Fibroblast of skin of abdomen (primary cell): ENCODE measurements around the gene FERMT1.
"Not testable (repeated sequence)": the region's sequence is repeated elsewhere in the genome, so short reads cannot be mapped to it uniquely, and the experiment has no call there.

Experiments
- DNase-seq: peaks from one replicate; pipeline ENCODE4 v3.0.0-alpha.2; 2013

FERMT1 gene

DNA sequence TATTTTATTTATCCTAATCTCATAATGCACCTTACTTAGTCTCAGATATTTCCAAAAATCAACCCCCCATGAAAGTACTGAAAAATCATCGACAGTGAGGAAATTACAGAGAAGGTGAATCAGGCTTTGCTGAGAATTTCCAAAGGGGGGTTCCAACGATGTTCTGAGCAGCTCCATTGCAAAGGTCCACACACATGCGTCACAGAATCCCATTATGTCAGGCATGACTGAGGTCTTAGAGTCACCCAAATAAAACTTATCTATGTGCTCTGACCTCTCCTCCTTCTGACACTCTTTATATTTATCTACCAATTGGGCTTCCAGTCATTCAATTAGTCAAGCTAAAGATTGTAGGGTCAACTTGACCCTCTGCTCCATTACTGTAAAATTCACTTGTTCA is 56.2 kb downstream of the FERMT1 start:
- DNase-seq, result no peak

DNA sequence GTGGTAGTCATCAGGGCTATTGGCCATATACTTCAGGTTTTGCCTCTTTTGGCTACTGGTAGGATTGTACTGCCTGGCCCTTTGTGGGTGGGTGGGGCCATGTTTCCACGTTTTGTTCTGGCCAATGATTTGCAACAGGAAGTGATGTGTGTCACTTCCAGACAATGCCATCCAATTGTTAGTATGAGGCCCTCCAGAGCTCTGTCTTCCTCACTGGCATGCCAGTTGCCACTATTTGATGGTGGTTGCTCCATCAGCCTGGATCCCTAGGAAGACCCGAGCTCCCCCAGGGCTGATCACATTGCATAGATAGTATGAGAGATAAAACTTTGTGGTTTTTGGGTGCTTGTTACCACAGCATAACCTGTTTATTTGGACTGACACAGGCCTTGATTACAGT is 61.3 kb downstream of the FERMT1 start:
- no peak for DNase-seq

- DNase-seq, result no peak
Observed at GRCh38 chr20:6060213-6060612, 62.6 kb downstream of the FERMT1 start.

DNA sequence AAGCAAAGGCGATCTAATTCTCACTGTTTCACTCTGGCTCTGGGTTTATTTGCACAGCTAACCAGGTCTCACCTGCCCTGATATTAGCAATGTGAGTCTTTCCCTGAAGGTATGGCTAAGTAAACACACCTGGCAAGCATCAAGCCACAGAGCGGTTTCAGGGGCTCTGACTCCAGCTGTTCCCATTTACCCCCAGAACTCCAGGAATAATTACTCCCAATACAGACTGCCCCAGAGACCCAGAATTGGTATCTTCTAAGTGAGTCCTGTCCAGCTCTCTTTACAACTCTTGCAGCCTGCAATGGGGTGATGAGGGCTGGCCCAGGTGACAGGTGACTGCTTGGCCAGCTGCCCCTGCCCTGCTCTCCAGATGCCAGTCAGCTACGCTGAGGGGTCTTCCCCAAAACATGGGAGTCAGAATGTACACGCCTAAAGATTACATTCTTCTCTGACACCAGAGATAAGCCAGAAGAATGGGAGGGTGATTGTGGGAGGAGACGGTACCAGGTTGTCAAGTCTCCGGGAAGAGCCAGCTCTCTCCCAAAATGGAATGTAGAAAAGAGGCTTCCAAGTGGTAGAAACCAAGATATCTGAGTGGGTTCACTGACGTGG is 64.0 kb downstream of the FERMT1 start:
- DNase-seq, result no peak

DNA sequence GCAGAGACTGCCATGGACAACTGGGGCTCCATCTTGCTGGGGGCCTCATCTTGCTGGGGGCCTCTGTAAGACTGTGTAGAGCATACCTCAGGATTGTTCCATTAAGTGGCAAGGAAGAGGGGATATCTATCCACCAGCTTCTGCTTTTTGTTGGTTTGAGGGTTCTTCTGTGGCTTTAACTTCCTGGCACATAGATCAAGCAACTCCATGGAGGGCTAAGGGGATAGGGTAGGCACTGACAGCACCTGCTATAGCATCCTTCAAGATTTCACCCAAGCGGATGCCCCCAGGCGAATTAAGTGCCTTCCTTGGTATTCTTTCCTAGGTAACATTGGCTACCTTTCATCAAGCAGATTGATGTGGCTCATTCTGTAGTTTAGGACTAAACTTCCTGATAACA is 65.1 kb downstream of the FERMT1 start:
- DNase-seq, result no peak

DNA sequence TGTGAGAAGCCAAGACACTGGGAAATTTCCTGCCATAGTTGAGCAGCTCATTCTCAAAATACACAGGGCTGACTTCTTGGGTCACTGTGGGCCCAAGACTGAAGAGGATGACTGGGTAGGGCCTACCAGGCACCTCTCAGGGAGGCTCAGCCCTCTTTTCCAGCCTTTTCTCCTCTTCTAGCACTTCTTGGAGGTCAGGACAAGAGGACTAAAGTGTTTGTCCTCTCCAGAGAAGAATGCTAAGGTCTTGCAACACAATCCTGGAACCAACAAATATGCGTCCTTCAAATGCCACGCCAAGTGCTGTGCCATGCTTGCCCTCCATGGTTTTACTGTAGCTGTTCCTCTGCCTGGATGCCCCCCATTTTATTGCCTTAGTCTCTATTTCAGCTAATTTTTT is 65.7 kb downstream of the FERMT1 start:
- DNase-seq, result no peak

- DNase-seq, result no peak
Observed at GRCh38 chr20:6055981-6056569, 66.8 kb downstream of the FERMT1 start.

DNA sequence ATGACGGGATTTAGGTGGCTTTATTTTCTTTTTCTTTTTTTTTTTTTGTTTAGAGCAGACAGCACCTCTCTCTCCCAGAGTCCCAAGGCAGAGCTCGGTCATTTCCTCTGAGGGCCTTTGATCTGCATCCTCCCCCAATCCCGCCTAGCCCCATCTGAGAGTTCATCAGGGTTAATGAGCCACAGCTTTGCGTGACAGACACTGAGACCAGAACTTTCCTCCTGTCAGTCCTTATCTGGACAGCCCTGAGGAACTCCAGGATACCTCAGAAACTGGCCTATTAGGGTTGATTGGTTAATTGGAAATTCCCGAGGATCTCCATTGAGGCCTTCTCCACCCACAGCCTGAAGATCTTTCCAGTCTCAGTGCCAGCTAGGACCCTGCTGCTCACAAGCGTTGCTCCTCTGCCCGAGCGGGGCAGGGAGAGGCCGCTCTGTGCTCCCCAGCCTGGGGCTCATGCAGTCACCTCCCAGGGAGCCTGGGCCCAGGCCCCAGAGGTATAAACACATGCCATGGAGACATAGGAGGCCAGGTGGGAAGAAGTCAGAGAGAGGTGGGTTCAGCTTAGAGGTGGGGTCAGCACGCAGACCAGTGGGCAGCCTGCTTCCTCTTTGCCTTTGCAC is 67.6 kb downstream of the FERMT1 start:
- no peak for DNase-seq

- DNase-seq, result not testable (repeated sequence)
Observed at GRCh38 chr20:6054689-6055051, 68.2 kb downstream of the FERMT1 start.

- peak; percentile 48 for DNase-seq
Observed at GRCh38 chr20:6053776-6054688, 68.8 kb downstream of the FERMT1 start, which contains the start of gene LRRN4. Gene LRRN4 (minus strand): TSS chr20:6054060. CDS start chr20:6052799, 1,261 bp downstream.

GRCh38 chr20:6053064-6053775 is 69.6 kb downstream of the FERMT1 start:
- no peak for DNase-seq

- peak; percentile 75 for DNase-seq
Observed at GRCh38 chr20:6051505-6051904, 71.3 kb downstream of the FERMT1 start.

GRCh38 chr20:6048391-6048790 is 74.4 kb downstream of the FERMT1 start:
- DNase-seq, result no peak

DNA sequence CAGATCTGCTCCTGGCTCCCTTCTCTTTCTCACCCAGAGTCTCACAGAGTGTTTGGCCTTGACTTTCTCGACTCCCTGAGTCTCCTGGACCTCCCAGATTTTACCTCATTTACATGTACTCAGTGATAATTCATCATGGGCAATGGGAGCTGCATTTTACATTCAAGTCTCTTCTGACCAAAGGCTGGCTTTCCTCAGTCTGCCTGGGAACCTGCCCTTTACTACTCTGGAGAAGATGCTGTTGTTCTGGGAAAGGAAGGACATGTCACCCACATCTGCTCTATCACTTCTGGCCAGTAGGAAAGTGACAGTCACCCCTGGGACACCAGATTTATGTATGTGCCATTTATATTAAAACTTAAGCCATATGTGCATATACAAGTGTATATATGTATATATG is 76.4 kb downstream of the FERMT1 start:
- DNase-seq, result no peak

DNA sequence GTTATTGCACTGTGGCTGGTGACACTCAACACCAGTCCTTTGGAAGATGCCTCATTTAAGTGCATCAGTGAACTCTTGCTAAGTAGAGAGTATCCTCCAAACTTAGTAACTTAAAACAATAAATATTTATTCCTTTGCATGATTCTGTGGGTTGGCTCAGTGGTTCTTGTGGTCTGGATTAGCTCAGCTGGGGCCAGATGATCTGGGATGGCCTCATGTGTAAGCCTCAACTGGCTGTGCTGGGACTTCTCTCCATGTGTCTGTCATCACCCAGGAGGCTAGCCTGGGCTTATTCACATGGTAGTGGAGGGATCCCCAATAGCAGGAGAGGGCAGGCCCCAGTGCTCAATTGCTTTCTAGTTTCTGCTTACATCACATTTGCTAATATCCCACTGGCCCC is 77.3 kb downstream of the FERMT1 start:
- DNase-seq, result peak; percentile 33

DNA sequence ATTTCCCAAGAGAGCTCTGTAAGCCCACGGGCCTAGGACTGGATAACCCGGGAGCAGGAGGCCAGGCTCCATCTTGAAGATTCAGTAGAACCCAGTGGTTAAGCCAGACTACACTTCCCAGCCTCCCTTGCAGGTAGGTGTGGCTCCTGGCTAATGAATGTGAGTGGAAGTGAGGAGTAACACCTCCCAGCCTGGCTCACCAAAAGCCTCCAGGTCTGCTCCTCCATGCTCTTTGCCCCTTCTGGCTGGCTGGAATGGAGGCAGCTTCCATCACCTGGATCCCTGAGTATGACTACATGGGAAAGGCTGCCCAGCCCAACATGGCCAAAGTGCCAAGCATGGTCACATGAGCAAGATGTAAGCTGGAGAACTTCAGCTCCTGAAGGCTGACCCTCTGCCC is 78.7 kb downstream of the FERMT1 start:
- no peak for DNase-seq

GRCh38 chr20:6041808-6042265 is 81.0 kb downstream of the FERMT1 start:
- no peak for DNase-seq

GRCh38 chr20:6040958-6041807 is 81.6 kb downstream of the FERMT1 start:
- no peak for DNase-seq

DNA sequence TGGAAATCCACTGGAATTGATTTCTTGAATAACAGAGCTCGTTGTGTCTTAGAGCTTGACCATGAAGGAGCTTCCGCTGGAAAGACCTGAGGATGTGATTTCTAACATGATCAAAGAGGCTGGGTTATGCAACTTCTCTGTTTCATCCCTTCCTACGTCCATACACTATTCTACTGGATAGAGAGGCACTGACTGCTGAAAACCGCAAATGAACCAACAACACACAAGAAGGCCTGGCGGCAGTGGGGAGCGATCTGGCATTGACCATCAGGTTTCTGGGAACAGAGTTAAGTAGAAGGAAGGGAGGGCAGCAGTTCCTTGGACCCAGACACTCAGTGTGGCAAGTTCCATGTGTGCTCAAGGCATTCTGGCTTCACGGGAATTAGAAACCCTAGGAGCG is 82.3 kb downstream of the FERMT1 start:
- no peak for DNase-seq

DNA sequence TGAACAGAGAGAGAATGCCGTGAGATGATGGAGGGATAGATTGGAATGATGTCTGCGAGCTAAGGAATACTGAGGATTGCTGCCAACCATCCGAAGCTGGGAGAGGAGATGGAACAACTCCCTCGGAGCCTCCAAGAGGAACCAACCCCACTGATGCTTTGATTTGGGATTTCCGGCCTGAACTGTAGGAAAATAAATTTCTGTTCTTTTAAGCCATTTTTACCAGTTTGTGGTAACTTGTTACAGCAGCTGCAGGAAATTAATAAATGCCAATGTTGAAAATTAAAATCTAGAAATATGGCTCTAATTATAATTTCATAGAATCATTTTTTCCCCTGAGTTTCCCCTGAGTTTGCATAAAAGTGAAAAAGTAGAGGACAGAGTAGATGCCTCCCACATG is 83.1 kb downstream of the FERMT1 start:
- DNase-seq, result no peak

DNA sequence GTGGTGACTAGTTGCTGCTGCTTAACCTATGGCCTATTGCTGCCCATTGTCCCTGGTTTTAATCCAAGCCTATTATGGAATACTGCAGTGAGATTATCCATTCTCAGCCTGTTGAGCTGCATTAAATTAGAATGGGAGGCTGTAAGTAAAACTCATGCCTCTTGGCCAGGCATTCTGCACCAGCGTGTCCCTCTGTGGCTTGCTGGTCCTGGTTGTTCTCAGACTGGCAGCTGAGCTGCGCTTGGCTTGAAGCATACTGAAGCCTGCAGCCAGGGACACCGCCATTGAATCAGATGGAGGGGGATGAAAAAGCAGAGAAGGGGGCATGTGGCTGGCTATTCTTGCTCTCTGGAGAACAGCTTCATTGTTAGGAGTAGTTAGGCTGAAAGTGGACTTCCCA is 84.6 kb downstream of the FERMT1 start:
- DNase-seq, result no peak

GRCh38 chr20:6037082-6037481 is 85.7 kb downstream of the FERMT1 start:
- DNase-seq, result no peak
